Activated CD4-positive, alpha-beta T cell treated with anti-CD3 and anti-CD28 coated beads for 4 hours (primary cell): ENCODE measurements around the gene IL36RN.

Source experiments
- DNase-seq, 2 donors: peaks; one replicate each; pipeline ENCODE4 v3.0.0-alpha.2; 2020

IL36RN gene

DNA sequence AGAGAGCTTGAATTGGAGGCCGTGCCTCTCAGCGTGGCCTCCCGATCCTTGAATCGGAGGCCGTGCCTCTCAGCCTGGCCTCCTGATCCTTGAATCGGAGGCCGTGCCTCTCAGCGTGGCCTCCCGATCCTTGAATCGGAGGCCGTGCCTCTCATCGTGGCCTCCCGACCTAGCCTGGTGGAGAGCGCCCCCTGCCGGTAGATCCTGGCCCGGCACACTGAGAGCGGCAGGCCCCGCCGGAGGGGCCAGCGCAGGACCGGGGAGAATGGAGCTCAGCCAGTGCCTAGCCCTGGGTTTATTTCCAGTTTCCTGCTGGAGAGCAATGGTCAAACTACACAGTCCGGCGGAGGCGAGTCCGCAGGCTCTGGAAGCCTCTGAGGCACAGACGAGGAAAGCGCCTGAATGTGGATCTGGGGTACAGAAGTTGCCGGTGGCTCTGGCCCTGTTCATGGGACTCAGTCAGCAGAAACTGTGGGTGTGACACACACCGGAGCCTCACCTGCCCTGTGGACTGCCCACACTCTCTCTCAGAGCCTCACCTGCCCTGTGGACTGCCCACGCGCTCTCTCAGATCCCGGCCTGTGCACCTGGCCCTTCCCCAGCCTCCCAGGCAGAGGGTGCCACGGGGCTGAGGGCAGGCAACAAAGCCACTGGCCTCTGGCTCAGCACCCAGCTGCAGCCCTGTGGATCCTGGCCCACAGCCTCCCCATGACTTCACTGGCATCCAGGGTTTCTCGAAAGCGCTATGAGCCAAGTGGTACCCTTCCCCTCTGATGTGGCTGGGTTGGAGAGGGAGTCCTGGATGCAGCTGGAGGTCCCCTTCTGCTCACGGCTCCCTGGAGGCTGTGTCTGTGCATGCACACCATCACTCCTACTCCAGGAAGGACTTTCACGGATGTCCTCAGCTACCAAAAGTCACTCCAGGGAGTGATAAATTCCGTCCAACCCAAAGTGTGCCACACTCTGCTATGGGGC is 7.8 kb upstream of the IL36RN start:
- no peak for DNase-seq

DNA sequence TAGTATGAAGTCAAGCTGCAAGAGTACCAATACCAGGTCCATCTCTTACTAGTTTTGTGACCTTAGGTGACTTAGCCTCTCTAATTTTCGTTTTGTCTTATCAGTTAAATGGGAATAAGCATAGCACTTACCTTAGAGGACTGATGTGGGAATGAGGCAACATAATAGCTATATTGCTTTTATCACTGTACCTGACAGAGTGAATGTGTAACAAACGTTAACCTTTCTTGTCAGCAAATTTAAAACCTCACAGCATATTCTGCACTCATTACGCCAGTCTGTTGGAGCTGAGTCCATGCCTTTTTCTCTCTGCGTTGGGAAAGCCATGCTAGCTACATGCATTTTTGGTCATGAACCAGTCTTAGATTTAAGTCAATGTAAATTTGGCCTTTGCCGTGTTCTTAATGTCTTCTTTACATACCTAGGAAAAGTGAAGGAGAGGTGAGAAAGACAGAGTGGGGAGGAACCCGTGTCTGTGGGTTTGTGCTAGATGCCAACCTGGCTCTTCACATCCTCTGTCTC is 6.5 kb upstream of the IL36RN start, which contains the start of gene IL36B:
IL36B (minus strand) TSS at position 472 of the 522 bp plus-strand sequence.
- DNase-seq, result no peak

DNA sequence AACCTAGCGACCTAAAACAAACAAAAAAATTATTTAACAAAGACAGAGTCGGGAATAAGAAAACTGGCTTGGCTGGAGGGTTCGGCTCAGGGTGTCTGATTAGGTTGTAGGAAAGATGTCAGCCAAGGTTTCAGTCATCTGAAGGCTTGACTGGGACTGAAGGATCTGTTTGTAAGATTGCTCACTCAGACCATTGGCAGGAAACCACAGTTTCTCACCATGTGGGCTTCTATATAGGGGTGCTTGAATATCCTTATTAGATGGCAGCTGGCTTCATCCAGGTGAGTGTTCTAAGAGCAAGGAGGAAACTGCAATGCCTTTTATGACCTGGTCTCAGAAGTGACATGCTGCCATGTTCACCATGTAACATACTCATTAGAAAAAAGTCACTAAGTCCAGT is 5.3 kb upstream of the IL36RN start:
- DNase-seq, result no peak

DNA sequence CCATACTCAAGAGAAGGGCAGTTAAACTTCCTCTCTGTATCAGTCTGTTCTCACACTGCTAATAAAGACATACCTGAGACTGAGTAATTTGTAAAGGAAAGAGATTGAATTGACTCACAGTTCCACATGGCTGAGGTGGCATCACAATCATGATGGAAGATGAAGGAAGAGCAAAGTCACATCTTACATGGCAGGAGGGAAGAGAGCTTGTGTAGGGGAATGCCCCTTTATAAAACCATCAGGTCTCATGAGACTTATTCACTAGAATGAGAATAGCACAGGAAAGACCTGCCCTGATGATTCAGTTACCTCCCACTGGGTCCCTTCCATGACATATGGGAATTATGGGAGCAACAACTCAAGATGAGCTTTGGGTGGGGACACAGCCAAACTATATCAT is 4.9 kb upstream of the IL36RN start:
- no peak for DNase-seq

DNA sequence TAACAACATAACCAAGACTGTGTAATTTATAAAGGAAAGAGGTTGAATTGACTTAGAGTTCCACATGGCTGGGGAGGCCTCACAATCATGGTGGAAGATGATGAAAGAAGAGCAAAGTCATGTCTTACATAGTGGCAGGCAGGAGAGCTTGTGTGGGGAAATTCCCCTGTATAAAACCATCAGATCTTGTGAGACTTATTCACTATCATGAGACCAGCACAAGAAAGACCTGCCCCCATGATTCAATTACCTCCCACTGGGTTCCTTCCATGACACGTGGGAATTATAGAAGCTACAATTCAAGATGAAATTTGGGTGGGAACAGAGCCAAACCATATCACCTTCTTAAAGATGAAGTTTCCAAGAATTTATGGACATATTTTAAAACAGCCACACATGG is 2.5 kb upstream of the IL36RN start:
- DNase-seq, result no peak

DNA sequence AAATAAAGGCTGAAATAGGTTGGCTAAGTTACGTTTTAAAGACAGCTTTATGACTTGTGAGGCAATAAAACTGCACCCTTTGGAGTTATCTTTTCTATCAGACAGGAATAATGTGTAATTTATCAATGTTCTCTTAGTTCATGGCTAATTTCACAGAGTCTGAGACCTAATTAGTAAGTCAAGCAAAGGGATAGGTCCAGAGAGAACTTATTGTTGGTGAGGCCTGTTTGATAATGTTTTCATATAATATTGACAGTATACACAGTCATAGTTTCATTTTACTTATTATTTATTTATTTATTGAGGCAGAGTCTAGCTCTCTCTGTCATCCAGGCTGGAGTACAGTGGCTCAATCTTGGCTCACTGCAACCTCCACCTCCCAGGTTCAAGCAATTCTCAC is 1.9 kb upstream of the IL36RN start:
- no peak for DNase-seq

DNA sequence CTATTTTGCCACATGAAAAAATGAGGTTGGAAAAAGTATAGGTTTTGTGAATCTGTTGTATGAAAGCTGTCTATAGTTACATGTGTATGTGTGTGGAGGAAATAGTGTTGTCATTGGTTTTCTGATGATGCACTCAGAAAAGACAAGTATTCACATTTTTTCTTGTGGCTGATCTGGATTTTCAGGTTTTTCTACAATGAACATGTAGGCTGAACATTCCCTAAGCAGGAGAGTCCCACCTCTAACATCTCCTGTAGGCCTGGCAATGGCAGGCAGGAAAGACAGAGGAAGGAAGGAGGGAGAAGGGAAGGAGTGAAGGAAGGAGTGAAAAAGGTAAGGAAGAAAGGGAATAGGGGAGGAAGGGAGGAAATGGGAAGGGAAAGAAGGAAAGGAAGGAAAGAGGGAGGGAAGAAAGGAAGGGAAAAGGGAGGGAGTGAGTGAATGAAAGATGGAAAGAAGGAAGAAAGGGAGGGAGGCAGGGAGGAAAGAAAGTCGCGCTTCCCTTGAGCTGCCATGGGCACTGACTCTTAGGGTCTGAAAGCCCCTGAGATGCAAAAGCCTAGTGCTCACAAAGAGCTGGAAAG is 495 bp upstream of the IL36RN start:
- no peak for DNase-seq

DNA sequence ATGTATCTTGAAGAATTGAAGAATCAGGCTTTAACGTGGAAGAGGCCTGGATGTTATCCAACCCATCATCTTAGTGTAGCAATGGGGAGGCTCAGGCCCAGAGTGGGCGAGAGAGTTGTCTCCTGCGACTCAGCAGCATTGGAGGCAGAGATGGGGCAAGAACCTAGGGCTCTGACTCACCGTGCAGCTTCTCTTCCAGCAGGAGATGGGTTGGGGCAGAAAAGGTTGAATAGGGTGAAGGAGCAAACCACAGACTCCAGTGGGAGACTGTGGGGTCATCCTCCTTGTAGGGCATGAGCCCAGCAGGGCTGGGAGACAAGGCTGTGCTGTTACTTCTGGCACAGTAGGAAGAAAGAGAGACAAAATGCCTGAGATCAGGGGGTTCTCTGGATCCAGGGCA is 1.4 kb downstream of the IL36RN start:
- DNase-seq, result no peak

DNA sequence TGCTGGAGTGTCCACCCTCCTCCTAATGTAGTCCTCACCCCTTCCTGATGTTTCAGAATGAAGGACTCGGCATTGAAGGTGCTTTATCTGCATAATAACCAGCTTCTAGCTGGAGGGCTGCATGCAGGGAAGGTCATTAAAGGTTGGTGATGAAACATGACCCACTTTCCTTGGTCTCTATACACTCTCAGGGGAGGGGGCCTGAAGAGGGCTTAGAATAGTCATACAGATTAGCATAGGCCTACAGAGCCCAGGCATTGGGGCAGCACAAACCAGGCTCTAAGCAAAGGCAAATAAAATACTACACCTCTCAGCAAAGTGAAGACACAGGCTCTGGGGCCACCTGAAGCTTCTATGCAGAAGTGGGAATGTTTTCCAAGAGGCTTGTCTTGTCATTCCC is 1.8 kb downstream of the IL36RN start:
- DNase-seq, result no peak

DNA sequence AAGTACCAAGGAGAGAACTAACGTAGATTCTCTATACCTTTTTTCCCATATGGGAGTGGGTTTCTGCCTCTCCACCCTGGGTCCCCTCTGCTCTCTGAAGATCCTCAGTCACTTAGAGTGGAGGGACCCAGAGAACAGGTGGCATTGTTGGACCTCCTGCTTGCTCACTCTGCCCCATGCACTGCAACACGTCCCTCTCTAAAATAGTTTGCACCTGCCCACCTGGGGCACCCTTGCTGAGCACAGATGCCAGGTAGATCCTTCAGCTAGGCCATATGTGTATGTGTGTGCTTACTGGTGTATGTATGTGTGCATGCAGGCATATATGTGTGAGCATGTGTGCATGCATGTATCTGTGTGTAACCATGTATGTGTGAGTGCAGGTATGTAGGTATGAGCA is 2.2 kb downstream of the IL36RN start:
- DNase-seq, result no peak

DNA sequence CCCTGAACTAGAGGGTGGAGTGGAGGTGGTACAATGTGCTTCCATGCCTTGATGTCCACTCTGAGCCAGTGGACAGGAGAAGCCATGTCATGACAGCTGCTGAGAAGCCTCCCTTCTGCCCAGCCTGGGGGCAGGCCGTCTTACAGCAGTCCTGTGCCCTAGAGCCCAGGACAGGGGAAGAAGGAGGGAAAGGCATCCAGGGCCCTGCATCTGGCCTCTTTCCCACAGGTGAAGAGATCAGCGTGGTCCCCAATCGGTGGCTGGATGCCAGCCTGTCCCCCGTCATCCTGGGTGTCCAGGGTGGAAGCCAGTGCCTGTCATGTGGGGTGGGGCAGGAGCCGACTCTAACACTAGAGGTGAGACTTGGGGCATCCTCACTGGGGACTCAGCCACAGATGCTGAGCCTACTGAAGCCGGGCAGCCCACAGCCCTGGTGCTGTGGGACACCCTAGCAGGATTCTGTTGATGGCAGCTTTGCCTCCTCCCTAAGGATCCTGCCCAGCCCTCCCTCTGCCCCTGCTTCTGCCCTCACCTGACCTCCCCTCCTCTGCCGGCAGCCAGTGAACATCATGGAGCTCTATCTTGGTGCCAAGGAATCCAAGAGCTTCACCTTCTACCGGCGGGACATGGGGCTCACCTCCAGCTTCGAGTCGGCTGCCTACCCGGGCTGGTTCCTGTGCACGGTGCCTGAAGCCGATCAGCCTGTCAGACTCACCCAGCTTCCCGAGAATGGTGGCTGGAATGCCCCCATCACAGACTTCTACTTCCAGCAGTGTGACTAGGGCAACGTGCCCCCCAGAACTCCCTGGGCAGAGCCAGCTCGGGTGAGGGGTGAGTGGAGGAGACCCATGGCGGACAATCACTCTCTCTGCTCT is 3.1 kb downstream of the IL36RN start:
- DNase-seq, result no peak

DNA sequence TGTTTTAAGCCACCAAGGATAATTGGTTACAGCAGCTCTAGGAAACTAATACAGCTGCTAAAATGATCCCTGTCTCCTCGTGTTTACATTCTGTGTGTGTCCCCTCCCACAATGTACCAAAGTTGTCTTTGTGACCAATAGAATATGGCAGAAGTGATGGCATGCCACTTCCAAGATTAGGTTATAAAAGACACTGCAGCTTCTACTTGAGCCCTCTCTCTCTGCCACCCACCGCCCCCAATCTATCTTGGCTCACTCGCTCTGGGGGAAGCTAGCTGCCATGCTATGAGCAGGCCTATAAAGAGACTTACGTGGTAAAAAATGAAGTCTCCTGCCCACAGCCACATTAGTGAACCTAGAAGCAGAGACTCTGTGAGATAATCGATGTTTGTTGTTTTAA is 5.3 kb downstream of the IL36RN start:
- DNase-seq, result no peak

DNA sequence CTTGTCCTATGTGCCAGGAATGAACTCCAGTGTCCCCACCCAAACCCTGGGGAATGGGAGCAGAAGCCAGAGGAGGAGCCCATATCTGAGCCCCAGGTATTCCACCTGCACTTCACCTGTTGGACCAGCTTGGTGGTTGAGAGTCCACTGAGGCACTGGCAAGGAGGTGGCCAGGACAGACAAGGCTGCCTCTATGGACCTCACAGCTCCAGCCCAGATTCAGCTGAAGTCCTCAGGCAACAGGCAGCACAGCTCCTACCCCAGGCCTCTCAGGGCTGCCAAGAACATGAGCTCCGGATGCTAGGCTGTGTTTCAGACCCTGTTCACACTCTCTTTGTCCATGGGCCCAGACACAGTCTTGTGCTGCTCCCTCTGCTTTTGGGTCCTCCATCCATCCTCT is 5.9 kb downstream of the IL36RN start:
- no peak for DNase-seq

DNA sequence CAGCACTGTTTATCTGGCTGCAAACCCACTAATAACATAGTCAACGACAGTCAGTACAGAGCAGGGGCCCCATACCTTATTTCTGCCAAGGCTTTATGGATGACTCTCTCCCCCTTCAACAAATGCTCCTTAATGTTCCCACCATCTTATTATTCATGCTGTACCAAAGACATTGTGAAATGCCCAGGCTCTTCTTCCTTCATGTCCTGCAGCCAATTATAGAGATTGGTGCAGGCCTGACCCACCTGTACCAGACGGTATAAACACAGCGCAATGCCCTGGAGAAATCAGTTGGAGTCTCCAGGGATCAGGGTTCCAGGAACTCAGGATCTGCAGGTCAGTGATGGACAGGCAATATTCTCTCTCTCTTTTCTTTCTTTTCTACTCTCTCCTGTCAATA is 8.7 kb downstream of the IL36RN start, which contains the start of gene IL1F10:
IL1F10 (plus strand) TSS at position 290 of the 400 bp plus-strand sequence. CDS start 4,769 bp downstream, outside the sequence.
- no peak for DNase-seq

DNA sequence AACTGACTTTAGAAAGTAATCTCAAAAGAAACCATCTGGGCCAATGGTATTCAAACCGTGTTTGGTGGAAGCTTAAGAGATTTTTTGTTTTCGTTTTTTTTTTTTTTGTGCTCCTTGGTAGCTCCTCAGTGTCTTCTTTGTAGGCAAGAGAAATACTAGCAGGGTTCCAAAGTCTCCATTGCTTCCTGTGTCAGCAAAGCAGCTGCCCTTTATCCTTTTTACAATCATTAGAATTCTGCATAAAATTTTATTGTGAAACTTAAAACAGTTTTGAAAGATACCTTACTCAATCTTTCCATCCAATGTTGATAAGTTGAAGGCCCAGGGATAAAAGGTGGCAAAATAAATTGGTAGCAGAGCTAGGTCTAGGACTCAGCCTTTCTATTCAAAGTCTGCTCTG is 9.3 kb downstream of the IL36RN start:
- no peak for DNase-seq

DNA sequence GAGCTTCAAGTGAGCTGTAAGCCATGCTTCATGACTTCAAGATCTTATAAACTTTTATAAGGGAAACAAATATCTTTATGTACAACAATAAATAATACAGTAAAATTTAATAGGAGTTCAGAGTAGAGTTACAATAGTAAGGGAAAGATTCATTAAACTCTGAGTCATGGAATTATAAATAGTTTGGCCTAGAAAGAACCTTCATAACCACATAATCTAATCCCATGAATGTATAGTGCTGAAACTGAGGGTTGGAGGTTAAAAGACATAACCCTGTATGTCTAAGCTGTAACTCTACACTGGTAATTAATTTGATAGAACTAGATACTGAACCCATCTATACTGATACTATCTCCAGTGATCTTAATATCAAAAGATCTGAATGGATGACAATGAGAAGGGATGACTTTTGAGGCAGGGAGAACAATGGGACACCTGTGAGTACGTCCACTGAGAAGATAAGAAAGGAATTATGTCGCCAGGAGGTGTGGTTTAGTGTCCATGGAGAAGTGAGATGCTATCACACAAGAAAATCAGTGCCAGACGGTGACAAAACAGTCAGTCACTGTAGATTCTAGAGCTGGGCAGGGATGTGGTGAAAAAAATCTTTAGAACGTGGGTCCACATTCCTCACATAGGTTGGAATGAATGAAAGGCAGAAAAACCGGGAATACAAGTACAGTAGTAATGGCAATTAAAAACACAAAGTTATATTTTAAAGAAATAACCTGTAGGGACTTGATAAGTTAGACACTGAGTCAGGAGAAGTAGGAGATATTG is 9.9 kb downstream of the IL36RN start:
- DNase-seq, result no peak

DNA sequence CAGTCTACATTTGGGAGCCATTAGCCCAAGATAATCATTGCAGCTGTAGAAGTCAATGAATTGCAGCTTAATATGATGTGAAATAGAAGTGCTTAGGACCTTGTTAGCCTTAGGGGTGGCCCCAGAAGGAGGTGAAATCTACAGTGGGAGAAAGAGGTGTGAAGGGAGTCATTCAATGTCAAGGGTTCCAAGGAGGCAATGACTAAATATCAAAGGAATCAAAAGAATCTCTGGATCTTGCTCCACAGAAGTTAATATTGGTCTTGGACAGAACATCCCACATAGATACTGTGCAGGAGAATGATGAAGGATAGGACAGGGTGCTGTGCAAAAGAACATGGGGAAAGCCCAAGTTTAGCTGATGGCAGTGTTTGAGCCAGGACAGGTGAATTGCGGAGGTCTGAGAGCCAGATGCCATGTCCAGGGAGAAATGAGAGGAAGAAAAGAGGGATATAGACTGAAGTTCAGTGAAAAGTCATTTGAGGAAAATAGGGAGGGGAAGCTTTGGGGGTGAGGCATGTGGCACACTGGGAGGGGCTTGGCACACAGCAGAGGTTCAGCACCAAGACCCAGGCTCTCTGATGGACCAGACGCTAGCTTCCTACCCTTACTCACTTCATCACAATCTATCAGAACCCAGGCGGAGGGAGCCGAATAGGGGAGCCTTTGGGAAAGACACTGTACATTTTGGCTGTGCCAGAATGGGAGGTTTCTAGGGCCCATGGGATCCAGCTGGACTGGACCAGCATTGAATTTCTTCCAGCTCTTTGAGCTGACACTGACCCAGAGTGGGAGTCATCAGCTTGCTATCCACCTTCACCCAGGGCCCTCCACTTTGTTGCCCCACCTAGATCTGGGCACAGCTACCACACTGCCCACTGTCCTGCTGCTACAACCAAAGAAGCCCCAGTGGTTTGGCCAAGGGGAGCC is 10.9 kb downstream of the IL36RN start:
- DNase-seq, result no peak

DNA sequence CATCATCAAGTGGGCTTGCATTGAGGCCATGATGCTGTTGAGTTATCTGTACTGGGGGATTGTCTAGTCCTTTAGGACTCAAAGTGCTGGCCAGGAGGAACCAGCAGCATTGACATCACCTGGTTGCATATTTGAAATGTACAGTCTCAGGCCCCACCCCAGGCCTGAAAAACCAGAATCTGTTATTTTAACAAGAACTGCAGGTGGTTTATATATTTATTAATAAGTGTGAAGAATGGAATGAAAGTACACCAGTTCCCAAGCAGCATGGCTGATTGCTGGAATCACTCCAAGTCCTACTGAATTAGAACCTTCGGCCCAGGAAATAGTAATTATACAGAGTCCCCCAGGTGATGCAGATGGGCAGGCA is 11.6 kb downstream of the IL36RN start:
- DNase-seq, result no peak

DNA sequence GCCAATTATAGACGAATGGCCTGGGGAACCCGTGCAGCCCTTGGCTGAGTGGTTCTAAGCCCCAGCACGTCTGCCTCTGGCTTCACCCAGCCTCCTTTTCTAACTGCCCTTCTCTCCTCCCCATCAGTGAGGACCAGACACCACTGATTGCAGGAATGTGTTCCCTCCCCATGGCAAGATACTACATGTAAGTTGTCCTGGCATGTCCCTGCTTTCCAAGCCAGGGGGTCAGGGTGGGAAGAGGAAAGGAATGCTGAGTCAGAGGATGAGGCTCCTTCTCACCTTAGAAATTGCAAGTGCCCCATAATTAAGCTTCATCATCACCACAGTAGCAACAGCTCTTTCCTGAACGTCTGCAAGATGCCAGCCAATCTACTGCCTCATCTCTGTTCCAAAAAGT is 13.6 kb downstream of the IL36RN start:
- no peak for DNase-seq

DNA sequence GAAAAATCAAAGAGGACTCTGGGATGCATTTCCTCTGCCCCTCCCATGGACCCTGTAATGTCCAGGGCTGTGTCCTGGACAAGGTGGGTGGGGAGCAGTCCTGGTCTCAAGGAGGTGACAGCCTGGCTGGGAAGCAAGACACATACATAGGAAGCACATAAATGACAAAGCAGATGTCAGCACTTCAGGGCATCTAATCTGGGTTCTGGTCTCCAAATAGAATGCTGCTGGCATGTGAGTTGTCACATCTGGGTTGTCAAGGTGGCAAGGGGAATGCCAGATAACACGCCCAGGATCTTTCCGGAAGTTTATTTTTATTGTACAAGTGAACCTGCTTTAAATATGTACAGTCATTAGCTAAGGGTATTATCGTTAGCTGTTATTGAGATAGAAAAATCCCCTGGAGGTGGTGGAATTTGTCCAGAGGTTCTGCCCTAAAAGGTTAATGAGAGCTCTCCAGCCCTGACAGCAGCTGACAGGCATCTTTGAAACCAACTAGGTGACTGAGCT is 14.4 kb downstream of the IL36RN start:
- no peak for DNase-seq

DNA sequence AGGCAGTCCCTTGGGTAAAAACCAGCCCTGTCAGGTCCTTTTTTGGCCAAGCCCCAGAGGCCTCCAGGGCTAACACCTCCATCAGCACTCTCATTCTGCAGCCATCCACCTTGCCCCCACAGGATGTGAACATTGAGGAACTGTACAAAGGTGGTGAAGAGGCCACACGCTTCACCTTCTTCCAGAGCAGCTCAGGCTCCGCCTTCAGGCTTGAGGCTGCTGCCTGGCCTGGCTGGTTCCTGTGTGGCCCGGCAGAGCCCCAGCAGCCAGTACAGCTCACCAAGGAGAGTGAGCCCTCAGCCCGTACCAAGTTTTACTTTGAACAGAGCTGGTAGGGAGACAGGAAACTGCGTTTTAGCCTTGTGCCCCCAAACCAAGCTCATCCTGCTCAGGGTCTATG is 16.0 kb downstream of the IL36RN start:
- no peak for DNase-seq
